Spinal cord (tissue), 10 donors: ENCODE measurements around the gene TBX2. TPM values are rescaled to one million over a fixed set of nuclear protein-coding genes. Genes with fewer than 3 reads are reported as not detected.

Source experiments
- DNase-seq, 6 donors: peaks; one replicate each; pipeline versions ENCODE4 v3.0.0 to v3.0.0-alpha.2; 2013 to 2015; ENCODE audit warnings: low spot score in 6 of 6, low read depth in 4 of 6
- H3K27ac ChIP-seq: one replicate; pipeline ENCODE4 v1.5.1; 2013; ENCODE audit warnings: low read depth, low read length, control low read depth
- H3K27me3 ChIP-seq: one replicate; pipeline ENCODE4 v1.6.1; 2013; ENCODE audit warnings: low read length; ENCODE audit not compliant: control insufficient read depth, insufficient read depth
- H3K36me3 ChIP-seq: one replicate; pipeline ENCODE4 v1.6.1; 2013; ENCODE audit warnings: low read length; ENCODE audit not compliant: control insufficient read depth, insufficient read depth
- H3K4me1 ChIP-seq: one replicate; pipeline ENCODE4 v1.6.1; 2013; ENCODE audit warnings: low read length; ENCODE audit not compliant: control insufficient read depth, insufficient read depth
- H3K4me3 ChIP-seq: one replicate; pipeline ENCODE4 v1.5.1; 2013; ENCODE audit warnings: low read depth, low read length, control low read depth
- H3K9me3 ChIP-seq: one replicate; pipeline ENCODE4 v1.6.1; 2013; ENCODE audit warnings: low read length; ENCODE audit not compliant: control insufficient read depth, insufficient read depth
- WGBS: methylation state at CpG from one replicate; pipeline ENCODE4 v1.1.5; 2013; ENCODE audit warnings: missing lambda C conversion rate; ENCODE audit not compliant: insufficient coverage; 5-methylcytosine and 5-hydroxymethylcytosine counted together
- polyA plus RNA-seq, 2 donors: library from polyadenylated mRNA; unstranded; fragments of 120-200 nt; gene quantifications; one replicate each; pipeline ENCODE4 v1.2.1, GENCODE V29; 2013; ENCODE audit not compliant: insufficient read length in 2 of 2
- total RNA-seq, 2 donors: library from RNA; depleted of rRNA in 1 of 2; stranded (reverse); fragments of 120-200 nt in 1 of 2; fragments of >200 nt in 1 of 2; gene quantifications; one replicate each; pipeline versions ENCODE4 v1.2.3 to v1.2.4, GENCODE V29; 2013 to 2014
- donor health status: healthy.

TBX2 gene
- total and polyA plus RNA-seq, 4 donors = 4.0 to 13.1 (median 10.3) TPM

GRCh38 chr17:61393550-61393903, 6.1 kb upstream of the TBX2 start:
- Histone ChIP-seq H3K27ac (peak overlapping the region; percentile 69), H3K36me3 (peaks cover 13% of the 10 kb centered on the region), H3K9me3 (no peaks in the 10 kb centered on the region), H3K4me3 (no peak overlapping the region), H3K4me1 (peaks cover 70% of the 10 kb centered on the region), H3K27me3 (peaks cover 56% of the 10 kb centered on the region)
- WGBS = 61% methylated on average over 3 of the region's 3 CpGs
- DNase-seq = no peak

GRCh38 chr17:61393904-61394629, 5.6 kb upstream of the TBX2 start:
- no peak for DNase-seq
- WGBS = 76% methylated on average over 6 of the region's 7 CpGs
- Histone ChIP-seq H3K27me3 (peaks cover 62% of the 10 kb centered on the region), H3K4me1 (peaks cover 73% of the 10 kb centered on the region), H3K27ac (peak overlapping the region; percentile 69), H3K4me3 (no peak overlapping the region), H3K36me3 (peaks cover 13% of the 10 kb centered on the region), H3K9me3 (no peaks in the 10 kb centered on the region)

GRCh38 chr17:61394630-61395408, 4.8 kb upstream of the TBX2 start:
- H3K4me3 ChIP-seq = no peak overlapping the region
- peaks cover 13% of the 10 kb centered on the region for H3K36me3 ChIP-seq
- no peaks in the 10 kb centered on the region for H3K9me3 ChIP-seq
- 87% methylated on average over 10 of the region's 10 CpGs for WGBS
- peaks cover 69% of the 10 kb centered on the region for H3K27me3 ChIP-seq
- DNase-seq = no peak
- H3K27ac ChIP-seq = peak overlapping the region; percentile 69
- peaks cover 73% of the 10 kb centered on the region for H3K4me1 ChIP-seq

- peak overlapping the region; percentile 61 for H3K27ac ChIP-seq
- peak overlapping the region; percentile 21 for H3K4me3 ChIP-seq
- H3K9me3 ChIP-seq = no peaks in the 10 kb centered on the region
- WGBS = 17% methylated on average over 38 of the region's 38 CpGs
- H3K27me3 ChIP-seq = peaks cover 70% of the 10 kb centered on the region
- no peak for DNase-seq
- peaks cover 67% of the 10 kb centered on the region for H3K4me1 ChIP-seq
- H3K36me3 ChIP-seq = peaks cover 13% of the 10 kb centered on the region
Measured at GRCh38 chr17:61395409-61395982, 4.1 kb upstream of the TBX2 start.

GRCh38 chr17:61395983-61396585, 3.6 kb upstream of the TBX2 start:
- 2% methylated on average over 63 of the region's 63 CpGs for WGBS
- H3K27me3 ChIP-seq = peaks cover 71% of the 10 kb centered on the region
- H3K4me1 ChIP-seq = peaks cover 70% of the 10 kb centered on the region
- peak overlapping the region; percentile 69 for H3K27ac ChIP-seq
- no peaks in the 10 kb centered on the region for H3K9me3 ChIP-seq
- H3K36me3 ChIP-seq = peaks cover 11% of the 10 kb centered on the region
- H3K4me3 ChIP-seq = peak overlapping the region; percentile 21
- no peak for DNase-seq

- Histone ChIP-seq H3K27ac (peak overlapping the region; percentile 69), H3K9me3 (no peaks in the 10 kb centered on the region), H3K4me3 (peak overlapping the region; percentile 21), H3K27me3 (peaks cover 73% of the 10 kb centered on the region), H3K36me3 (peaks cover 7% of the 10 kb centered on the region), H3K4me1 (peaks cover 68% of the 10 kb centered on the region)
- under 1% methylated on average over 46 of the region's 46 CpGs for WGBS
- DNase-seq = no peak
Measured at GRCh38 chr17:61396586-61397085, 3.0 kb upstream of the TBX2 start.

GRCh38 chr17:61397086-61397842, 2.4 kb upstream of the TBX2 start:
- H3K27ac ChIP-seq = peak overlapping the region; percentile 69
- H3K27me3 ChIP-seq = peaks cover 80% of the 10 kb centered on the region
- under 1% methylated on average over 45 of the region's 67 CpGs for WGBS
- no peak for DNase-seq
- H3K9me3 ChIP-seq = no peaks in the 10 kb centered on the region
- H3K4me1 ChIP-seq = peaks cover 74% of the 10 kb centered on the region
- peaks cover 3% of the 10 kb centered on the region for H3K36me3 ChIP-seq
- H3K4me3 ChIP-seq = peak overlapping the region; percentile 45

GRCh38 chr17:61398721-61399130, 917 bp upstream of the TBX2 start:
- Histone ChIP-seq H3K27ac (peak overlapping the region; percentile 52), H3K4me1 (peaks cover 79% of the 10 kb centered on the region), H3K4me3 (peak overlapping the region; percentile 45), H3K36me3 (no peaks in the 10 kb centered on the region), H3K9me3 (no peaks in the 10 kb centered on the region), H3K27me3 (peaks cover 94% of the 10 kb centered on the region)
- no peak for DNase-seq
- 1% methylated on average over 29 of the region's 34 CpGs for WGBS
